Hepatic stellate cell (primary cell): ENCODE measurements around the gene DDC.

ENCODE experiments used
- DNase-seq: peaks from one replicate; pipeline ENCODE4 v3.0.0; 2011; ENCODE audit warnings: low spot score

DDC gene

GRCh38 chr7:50564640-50565558, at the start of gene DDC:
Gene DDC, minus strand, starts transcription at chr7:50565405. Its CDS starts 21,320 bp downstream, at chr7:50544085.
- no peak for DNase-seq

- DNase-seq = no peak
Measured at GRCh38 chr7:50613473-50613872, 48.3 kb upstream of the DDC start.

- no peak for DNase-seq
Measured at GRCh38 chr7:50612704-50613103, 47.5 kb upstream of the DDC start.

GRCh38 chr7:50610521-50611277, 45.5 kb upstream of the DDC start:
- DNase-seq = no peak

GRCh38 chr7:50608196-50608906, 43.1 kb upstream of the DDC start:
- no peak for DNase-seq

GRCh38 chr7:50607524-50608125, 42.4 kb upstream of the DDC start:
- DNase-seq = no peak

GRCh38 chr7:50605059-50605458, 39.9 kb upstream of the DDC start:
- DNase-seq = no peak

GRCh38 chr7:50603287-50603686, 38.1 kb upstream of the DDC start:
- DNase-seq = no peak

- DNase-seq = no peak
Measured at GRCh38 chr7:50599385-50599784, 34.2 kb upstream of the DDC start.

- DNase-seq = no peak
Measured at GRCh38 chr7:50598460-50599343, 33.5 kb upstream of the DDC start.

- no peak for DNase-seq
Measured at GRCh38 chr7:50596484-50596883, 31.3 kb upstream of the DDC start.

GRCh38 chr7:50595491-50596102, 30.4 kb upstream of the DDC start:
- DNase-seq = peak; percentile 26

GRCh38 chr7:50594734-50595485, 29.7 kb upstream of the DDC start:
- no peak for DNase-seq

GRCh38 chr7:50594136-50594535, 28.9 kb upstream of the DDC start:
- no peak for DNase-seq

GRCh38 chr7:50592940-50593339, 27.7 kb upstream of the DDC start:
- DNase-seq = no peak

GRCh38 chr7:50591480-50592438, 26.6 kb upstream of the DDC start:
- DNase-seq = no peak

- DNase-seq = no peak
Measured at GRCh38 chr7:50591098-50591479, 25.9 kb upstream of the DDC start.

- no peak for DNase-seq
Measured at GRCh38 chr7:50590535-50590934, 25.3 kb upstream of the DDC start.

GRCh38 chr7:50589364-50589763, 24.2 kb upstream of the DDC start:
- no peak for DNase-seq
